Stimulated activated naive CD4-positive, alpha-beta T cell (primary cell): ENCODE measurements around the gene CIRBP.
A peak's percentile ranks its signal among the peaks of the same experiment; 100 is the strongest.

Experiments
- DNase-seq, 6 experiments: peaks; one replicate each; lab custom pipeline; 2025; lab: John Stamatoyannopoulos, UW

Gene CIRBP

DNA sequence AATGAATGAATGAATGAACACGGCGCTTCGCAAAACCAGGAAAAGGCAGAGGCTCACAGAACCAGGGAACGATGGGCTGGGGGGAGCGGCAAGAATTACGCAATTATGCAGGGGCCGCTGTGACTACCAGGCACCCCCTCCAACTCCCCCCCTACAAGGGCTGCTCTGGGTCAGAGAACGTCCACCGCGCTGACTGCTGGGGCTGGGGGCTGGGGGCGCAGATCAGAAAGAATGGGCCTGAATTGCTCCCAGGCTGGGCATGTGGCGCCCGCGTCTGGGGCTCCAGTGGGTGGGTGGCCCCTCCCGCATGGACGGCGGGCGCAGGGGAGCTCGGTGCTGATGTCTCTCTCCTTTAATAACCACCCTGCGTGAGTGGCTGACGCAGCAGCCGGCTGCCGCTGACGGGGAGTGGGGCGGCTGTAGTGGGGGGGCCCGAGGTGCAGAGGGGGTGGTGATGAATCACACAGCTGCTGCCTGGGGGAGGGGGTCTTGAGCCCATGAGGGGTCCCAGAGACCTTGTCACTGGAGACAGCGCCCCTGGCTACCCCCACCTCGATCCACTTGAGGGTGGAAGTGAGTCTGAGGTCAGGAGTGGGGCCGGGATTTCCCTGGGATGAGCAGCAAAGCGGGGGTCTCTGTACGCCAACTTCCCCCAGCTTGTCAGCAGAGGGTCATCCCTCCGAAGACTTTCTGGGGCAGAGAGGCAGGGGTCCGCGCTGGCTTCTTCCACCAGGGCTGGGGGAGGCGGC is 1.5 kb upstream of the CIRBP start:
- DNase-seq, result no peak

DNA sequence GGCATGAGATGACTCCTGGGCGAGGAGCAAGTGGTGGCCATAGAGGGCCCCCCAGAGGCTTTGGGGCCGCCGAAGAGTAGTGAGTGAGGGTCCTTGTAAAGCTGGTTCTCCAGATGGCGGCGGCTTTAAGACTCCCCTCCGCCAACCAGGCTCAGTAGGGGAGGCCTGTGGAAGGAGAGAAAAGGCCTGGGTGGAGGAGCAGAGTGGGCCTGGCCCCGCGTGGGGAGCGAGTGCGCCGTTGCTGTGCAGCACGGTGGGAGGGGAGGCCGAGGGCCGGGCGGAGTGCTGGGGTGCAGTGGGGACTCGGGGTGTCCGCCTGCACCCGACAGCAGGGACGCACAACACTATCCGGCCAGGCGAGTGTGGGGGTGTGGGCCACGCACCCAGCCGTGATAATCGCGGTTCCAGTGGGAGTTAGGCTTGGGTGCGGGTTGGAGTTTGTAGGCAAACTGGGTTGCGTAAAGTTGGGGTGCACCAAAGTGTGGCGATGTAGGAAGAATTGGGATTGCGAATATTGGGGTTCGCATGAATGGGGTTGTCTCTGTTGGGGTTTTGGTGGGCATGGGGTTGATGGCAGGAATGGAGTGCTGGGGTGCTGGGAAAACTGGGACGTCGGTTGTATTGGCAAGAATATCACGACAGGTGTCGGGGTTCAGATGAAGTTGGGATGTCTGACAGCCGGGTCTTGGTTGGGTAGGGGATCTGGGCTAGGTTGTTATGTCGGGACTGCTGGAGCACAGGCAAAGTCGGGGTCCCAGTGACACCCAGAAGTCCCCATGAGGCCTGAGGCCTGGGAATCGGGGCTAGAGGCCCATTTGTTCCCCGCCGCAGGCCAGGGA is 687 bp upstream of the CIRBP start:
- no peak for DNase-seq

DNA sequence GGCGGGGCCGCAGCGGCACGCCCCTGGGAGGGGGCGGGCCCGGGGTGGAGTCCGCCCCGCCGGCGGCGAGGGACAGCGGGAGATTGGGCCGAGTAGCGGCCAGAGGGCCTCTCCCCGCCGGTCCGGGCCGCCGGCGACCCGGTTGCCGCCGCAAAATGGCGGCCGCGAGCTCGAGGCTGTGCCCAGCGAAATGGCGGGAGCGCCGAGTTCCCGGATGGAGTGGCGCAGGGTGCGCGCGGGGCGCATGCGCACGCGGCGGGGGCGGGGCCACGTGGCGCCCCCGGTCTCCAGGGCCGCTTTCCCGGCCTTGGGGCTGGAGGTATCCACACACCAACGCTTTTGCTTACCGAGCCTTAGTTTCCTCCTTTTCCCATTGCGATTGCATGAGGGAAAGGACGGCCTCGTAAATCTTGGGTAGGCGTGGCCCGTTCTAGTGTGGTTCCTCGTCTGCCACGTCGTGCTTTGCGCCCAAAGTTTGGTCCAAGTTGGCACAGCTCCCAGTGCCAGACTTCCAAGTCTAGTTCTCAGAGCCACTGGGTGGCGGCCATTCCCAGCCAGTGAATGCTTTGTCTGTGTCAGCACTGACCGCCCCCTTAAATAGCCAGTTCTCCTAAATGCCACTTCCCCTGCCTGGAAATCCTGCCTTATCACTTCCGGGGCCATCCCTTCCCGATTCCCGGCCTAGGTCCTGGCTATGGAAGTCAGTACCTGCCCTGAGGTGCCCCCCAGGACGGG is 513 bp downstream of the CIRBP start:
- DNase-seq, result peak; percentile 76 to 91 (median 82)

GRCh38 chr19:1270213-1270853 is 1.2 kb downstream of the CIRBP start:
- peak in 1 of 6 experiments; percentile 53 for DNase-seq

DNA sequence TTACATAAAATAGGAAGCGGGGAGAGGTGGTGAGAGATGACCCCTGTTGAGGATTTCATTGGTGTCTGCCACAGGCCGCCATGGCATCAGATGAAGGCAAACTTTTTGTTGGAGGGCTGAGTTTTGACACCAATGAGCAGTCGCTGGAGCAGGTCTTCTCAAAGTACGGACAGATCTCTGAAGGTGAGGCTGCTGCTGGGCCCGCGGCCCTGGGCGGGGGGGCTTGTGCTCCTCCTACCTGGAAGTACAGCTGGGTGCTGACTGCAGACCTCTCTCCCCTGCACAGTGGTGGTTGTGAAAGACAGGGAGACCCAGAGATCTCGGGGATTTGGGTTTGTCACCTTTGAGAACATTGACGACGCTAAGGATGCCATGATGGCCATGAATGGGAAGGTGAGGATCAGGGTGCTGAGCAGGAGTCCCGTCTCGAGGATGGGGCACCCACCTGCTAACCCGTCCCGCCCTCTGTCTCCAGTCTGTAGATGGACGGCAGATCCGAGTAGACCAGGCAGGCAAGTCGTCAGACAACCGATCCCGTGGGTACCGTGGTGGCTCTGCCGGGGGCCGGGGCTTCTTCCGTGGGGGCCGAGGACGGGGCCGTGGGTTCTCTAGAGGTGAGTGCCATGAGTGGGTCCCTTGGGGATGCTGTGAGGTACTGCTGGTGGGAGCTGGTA is 1.9 kb downstream of the CIRBP start:
- DNase-seq, result no peak

DNA sequence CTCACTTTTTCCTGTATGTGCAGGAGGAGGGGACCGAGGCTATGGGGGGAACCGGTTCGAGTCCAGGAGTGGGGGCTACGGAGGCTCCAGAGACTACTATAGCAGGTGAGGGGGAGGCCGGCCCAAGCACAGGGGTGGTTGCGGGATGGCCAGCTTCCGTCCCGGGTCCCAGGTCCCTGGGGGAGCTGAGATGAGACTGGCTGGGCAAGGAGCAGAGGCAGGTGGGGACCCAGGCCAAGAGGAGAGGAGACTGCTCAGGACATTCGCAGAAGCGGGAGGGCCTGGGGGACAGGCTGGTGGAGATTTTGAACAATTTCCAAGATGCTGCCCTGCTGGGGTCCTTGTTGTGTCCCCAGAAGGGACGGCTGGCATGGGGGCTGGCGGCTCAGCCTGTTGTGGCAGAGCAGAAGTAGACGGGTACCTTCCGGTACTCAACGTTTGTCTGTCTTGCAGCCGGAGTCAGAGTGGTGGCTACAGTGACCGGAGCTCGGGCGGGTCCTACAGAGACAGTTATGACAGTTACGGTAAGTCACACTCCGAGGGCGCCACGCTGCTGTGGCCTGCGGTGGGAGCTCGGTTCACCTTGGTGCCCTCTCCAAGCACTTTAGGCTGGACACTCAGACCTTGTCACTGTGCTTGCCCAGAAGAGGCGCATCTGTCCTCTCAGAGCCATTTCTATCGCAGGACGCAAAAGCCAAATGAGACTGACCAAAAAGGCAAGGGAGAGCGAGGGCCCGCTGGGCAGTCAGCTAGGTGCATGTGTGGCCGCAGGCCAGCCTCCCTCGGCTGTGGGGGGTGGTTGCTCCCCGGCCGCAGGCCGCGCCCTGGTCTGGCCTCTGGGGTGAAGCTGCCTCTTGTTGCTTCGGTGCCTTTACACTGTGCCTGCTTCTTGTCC is 2.6 kb downstream of the CIRBP start:
- no peak for DNase-seq

- DNase-seq, result no peak
Measured at GRCh38 chr19:1272423-1273262, 3.5 kb downstream of the CIRBP start.

GRCh38 chr19:1273263-1274041 is 4.3 kb downstream of the CIRBP start:
- no peak for DNase-seq

DNA sequence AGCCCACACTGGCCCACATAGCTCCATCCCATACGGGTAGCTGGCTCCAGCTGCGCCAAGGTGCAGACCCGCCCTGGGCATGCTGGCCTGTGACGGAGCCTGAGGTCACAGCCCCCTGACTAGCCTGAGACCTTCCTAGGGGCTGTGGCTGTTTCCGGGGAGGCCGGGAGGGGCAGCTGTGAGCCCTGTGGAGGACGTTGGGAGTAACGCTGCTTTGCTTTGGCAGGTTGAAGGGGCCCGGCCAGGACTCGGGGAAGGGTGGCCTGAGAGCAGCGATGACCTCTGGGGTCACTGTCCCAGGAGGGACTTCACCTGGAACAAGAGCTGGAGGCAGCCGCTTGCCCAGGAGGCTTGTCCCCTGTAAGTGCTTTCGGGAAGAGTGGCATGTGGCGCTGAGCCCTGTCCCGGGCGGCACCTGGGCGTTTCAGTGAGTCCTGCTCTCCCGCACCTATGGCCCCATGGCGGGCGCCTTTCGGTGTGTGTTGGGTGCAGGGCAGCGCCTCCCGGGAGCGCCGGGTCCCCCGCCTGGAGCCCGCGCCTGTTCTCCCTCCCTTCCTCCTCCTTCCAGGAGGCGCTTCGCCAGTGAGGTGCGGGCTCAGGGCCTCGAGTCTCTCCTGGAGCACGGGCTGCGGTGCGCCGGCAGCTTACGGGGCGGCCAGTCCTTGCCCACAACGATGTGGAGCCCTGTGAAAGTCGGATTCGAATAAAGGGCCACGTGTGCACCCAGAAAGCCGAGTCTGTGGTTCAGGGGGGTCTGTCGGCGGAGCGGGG is 5.1 kb downstream of the CIRBP start:
- DNase-seq, result no peak

DNA sequence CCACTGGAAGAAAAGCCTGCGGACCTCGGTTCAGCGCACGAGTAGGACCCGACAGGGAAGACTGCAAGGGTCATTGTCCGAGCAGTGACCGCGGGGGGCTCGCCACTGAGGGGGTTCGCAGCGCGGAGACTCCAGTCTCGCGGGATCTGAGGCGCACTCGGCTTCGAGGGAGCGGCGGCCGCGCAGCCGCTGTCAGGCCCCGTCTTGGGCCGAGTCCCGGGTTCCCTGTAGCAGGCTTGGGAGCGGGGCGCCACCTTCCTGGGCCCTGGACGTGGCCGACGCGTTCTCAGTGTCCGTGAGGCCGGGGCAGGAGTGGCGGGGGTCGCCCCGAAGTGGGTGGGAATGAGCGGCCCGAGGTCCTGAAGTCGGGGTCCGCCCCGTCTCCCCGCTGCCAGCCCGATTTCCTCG is 5.7 kb downstream of the CIRBP start:
- no peak for DNase-seq

DNA sequence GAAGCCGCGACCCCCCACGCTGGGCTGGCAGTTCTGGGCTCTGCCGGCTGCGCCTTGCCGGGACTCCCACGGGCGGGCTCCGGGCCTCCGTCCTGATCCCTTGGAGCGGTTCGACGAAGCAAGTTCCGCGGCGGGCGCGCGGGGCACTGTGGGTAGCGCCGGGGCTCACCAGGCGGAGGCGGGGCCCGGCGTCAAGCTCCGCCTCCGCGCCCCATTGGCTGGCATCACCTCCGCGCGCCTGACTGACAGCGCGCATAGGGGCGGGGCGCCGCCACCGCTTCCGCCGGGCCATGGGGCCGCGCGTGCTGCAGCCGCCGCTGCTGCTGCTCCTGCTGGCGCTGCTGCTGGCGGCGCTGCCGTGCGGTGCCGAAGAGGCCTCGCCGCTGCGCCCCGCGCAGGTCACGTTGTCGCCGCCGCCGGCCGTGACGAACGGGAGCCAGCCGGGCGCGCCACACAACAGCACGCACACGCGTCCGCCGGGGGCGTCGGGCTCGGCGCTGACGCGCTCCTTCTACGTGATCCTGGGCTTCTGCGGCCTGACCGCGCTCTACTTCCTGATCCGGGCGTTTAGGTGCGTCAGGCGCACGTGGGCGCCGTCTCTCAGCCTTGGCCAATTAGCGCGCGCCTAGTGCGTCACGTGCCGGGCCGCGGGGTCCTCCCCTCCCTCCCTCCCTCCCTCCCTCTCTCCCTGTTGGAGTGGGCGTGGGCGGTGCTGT is 6.3 kb downstream of the CIRBP start, which contains the start of gene FAM174C:
FAM174C (plus strand) TSS at position 271 of the 716 bp plus-strand sequence; CDS start at position 291, 20 bp downstream.
- DNase-seq, result peak; percentile 95 to 99 (median 96)

DNA sequence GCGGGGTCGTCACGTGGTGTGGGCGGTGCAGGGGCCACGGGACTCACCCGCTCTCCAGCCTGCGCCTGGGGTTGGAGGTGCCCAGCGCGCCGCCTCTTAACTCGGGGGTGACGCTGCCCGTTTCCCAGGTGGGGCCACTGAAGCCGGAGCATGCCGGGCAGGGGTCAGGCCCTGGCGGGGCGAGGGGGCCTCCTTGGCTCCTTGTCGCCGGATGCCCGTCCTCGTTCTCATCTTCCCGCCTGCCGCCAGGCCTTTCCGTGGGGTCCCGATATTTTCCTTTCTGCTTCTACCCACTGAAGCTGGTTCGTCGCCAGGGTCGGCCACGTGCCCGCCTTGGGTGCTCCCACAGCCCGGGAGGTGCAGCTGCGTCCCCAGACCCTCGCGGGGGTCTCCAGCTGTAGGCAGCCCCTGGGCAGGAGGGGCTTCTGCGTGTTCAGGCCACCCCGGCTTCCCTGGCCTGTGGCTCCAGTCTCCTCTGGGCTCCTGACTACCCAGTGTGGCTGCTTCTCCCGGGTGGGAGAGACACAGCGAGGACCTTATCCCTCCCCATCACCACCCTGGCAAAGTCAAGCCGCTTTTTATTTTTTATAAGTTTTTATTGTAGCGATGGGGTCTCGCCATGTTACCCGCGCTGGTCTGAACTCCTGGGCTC is 7.0 kb downstream of the CIRBP start:
- no peak for DNase-seq

GRCh38 chr19:1276628-1277022 is 7.5 kb downstream of the CIRBP start:
- peak in 3 of 6 experiments; percentile 17 to 49 (median 37) for DNase-seq

- DNase-seq, result no peak
Measured at GRCh38 chr19:1277061-1277460, 7.9 kb downstream of the CIRBP start.

DNA sequence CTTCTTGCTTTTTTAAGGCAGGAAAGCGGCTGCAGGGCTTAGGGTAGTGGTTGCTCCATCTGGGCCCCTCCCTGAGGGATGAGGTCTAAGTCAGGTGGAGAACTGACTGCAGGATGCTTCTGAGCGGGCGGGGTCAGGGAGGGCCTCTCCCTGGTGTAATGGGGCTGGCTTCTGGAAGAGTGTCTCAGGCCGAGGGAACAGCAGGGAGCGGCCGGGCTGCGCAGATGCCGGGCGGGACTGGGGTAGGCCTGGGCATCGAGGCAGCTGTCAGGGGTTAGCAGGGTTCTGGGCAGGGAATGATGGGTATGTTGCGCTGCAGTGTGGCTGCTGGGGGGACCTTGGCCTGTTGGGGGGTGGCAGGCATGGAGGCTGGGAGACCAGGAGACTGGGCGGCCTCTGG is 8.9 kb downstream of the CIRBP start:
- no peak for DNase-seq
